NCI-H2107 treated with DMSO at 0.1 percent for 48 hours (cell line): ENCODE results near the gene TEX14.
"Not testable (repeated sequence)": the region's sequence is repeated elsewhere in the genome, so short reads cannot be mapped to it uniquely, and the experiment has no call there.

Experiments used
- DNase-seq: peaks from one replicate; lab custom pipeline; 2025; ENCODE audit not compliant: unreplicated experiment; lab: John Stamatoyannopoulos, UW

Gene TEX14

GRCh38 chr17:58690033-58690432, 1.8 kb downstream of the TEX14 start:
- DNase-seq = not testable (repeated sequence)

GRCh38 chr17:58688521-58688920, 3.3 kb downstream of the TEX14 start:
- no peak for DNase-seq

GRCh38 chr17:58686980-58687379, 4.9 kb downstream of the TEX14 start:
- DNase-seq = no peak

GRCh38 chr17:58684462-58684861, 7.4 kb downstream of the TEX14 start:
- not testable (repeated sequence) for DNase-seq

- DNase-seq = no peak
Measured at GRCh38 chr17:58684003-58684402, 7.8 kb downstream of the TEX14 start.

- no peak for DNase-seq
Measured at GRCh38 chr17:58680038-58680369, 11.8 kb downstream of the TEX14 start.

- peak; percentile 43 for DNase-seq
Measured at GRCh38 chr17:58679263-58680037, 12.4 kb downstream of the TEX14 start.

GRCh38 chr17:58678287-58678686, 13.6 kb downstream of the TEX14 start:
- DNase-seq = not testable (repeated sequence)

GRCh38 chr17:58677194-58677880, 14.5 kb downstream of the TEX14 start:
- DNase-seq = no peak

- DNase-seq = no peak
Measured at GRCh38 chr17:58671969-58672368, 19.9 kb downstream of the TEX14 start.

GRCh38 chr17:58669853-58670252, 22.0 kb downstream of the TEX14 start:
- no peak for DNase-seq

GRCh38 chr17:58668598-58668935, 23.3 kb downstream of the TEX14 start:
- no peak for DNase-seq

GRCh38 chr17:58667934-58668597, 23.8 kb downstream of the TEX14 start:
- DNase-seq = no peak

- DNase-seq = no peak
Measured at GRCh38 chr17:58666858-58667267, 25.0 kb downstream of the TEX14 start.

GRCh38 chr17:58665946-58666857, 25.6 kb downstream of the TEX14 start:
- DNase-seq = no peak

- DNase-seq = no peak
Measured at GRCh38 chr17:58664302-58664701, 27.5 kb downstream of the TEX14 start.

GRCh38 chr17:58661499-58661898, 30.3 kb downstream of the TEX14 start:
- no peak for DNase-seq

GRCh38 chr17:58660621-58661020, 31.2 kb downstream of the TEX14 start:
- DNase-seq = no peak

- not testable (repeated sequence) for DNase-seq
Measured at GRCh38 chr17:58659714-58660084, 32.1 kb downstream of the TEX14 start.

GRCh38 chr17:58658804-58659713, 32.8 kb downstream of the TEX14 start:
- DNase-seq = peak; percentile 94
